A549 (cell line): ENCODE results near the gene APLN. TPM values are rescaled to one million over a fixed set of nuclear protein-coding genes. Genes with fewer than 3 reads are reported as not detected.

ENCODE experiments used
- ATAC-seq, 2 experiments: fragments of 200-7000 bp in 1 of 2; fragments of >200 bp in 1 of 2; cut with Nextera tagmentation in 1 of 2; cut with Tn5 transposase in 1 of 2; 3 replicates each; pipeline versions ENCODE4 v1.8.0 to v1.9.1; 2018 to 2020; ENCODE audit warnings: mild to moderate bottlenecking in 1 of 2, moderate library complexity in 1 of 2
- CTCF ChIA-PET: fragments of 300-600 bp; sonication (Branson Sonifier 250); formaldehyde crosslinking; extraction: SDS; loops from one replicate; lab custom pipeline; 2021; ENCODE audit warnings: antibody characterized with exemption, inconsistent platforms; lab: Yijun Ruan, JAX
- POLR2A ChIA-PET: fragments of 350-600 bp; formaldehyde crosslinking; extraction: SDS; loops from one replicate; lab custom pipeline; 2021; ENCODE audit warnings: antibody characterized with exemption, inconsistent platforms; lab: Yijun Ruan, JAX
- DNase-seq, 2 experiments: peaks; one replicate each; pipeline versions ENCODE4 v3.0.0 to v3.0.0-alpha.2; 2011 to 2016; ENCODE audit warnings: low read depth in 1 of 2, low spot score in 1 of 2
- FAIRE-seq: peaks from 2 replicates; lab custom pipeline; 2011; peaks lifted over from hg19 to GRCh38; lab: Jason Lieb, UNC
- H3K27ac ChIP-seq, 2 experiments: fragments of >200 bp; sonication (Bioruptor Twin); formaldehyde crosslinking; 3 replicates each; pipeline ENCODE4 v1.5.1; 2016 to 2017
- H3K4me1 ChIP-seq: fragments of >200 bp; sonication (Bioruptor Twin); formaldehyde crosslinking; 3 replicates; pipeline ENCODE4 v1.6.1; 2016
- H3K4me2 ChIP-seq: fragments of >200 bp; sonication (Bioruptor Twin); formaldehyde crosslinking; 3 replicates; pipeline ENCODE4 v1.6.1; 2016
- H3K4me3 ChIP-seq: fragments of >200 bp; sonication (Bioruptor Twin); formaldehyde crosslinking; 3 replicates; pipeline ENCODE4 v1.5.1; 2016
- H3K9me3 ChIP-seq: fragments of >200 bp; sonication (Bioruptor Twin); formaldehyde crosslinking; 3 replicates; pipeline ENCODE4 v1.6.1; 2016
- CBX8 ChIP-seq: fragments of 200-600 bp; sonication (generic); IDR thresholded peaks from 2 replicates; pipeline ENCODE4 v1.6.1; 2016
- CTCF ChIP-seq: fragments of >200 bp; sonication (Bioruptor Twin); formaldehyde crosslinking; IDR thresholded peaks from 3 replicates; pipeline ENCODE4 v1.5.1; 2016
- FOSB ChIP-seq: fragments of 250-450 bp; sonication (Bioruptor Pico); IDR thresholded peaks from 2 replicates; pipeline ENCODE4 v1.5.0; 2020; ENCODE audit warnings: mild to moderate bottlenecking, moderate library complexity
- FOSL2 ChIP-seq, 2 experiments: fragments of 450-650 bp in 1 of 2; fragments of >200 bp in 1 of 2; sonication (Bioruptor Twin) in 1 of 2; formaldehyde crosslinking; IDR thresholded peaks; 2 replicates each; pipeline versions ENCODE4 v1.5.0 to v1.6.1; 2016 to 2020; ENCODE audit warnings: mild to moderate bottlenecking in 1 of 2, moderate library complexity in 1 of 2
- GATA3 ChIP-seq: IDR thresholded peaks from 2 replicates; pipeline ENCODE4 v1.6.1; 2012; ENCODE audit warnings: borderline replicate concordance
- HEYL ChIP-seq: fragments of 250-450 bp; sonication (Bioruptor Pico); IDR thresholded peaks from 2 replicates; pipeline ENCODE4 v1.8.0; 2021; ENCODE audit warnings: mild to moderate bottlenecking, moderate library complexity
- HOXB5 ChIP-seq: fragments of 250-450 bp; sonication (Bioruptor Pico); IDR thresholded peaks from 2 replicates; pipeline ENCODE4 v1.5.0; 2020; ENCODE audit warnings: mild to moderate bottlenecking, moderate library complexity
- KDM5A ChIP-seq: fragments of 200-600 bp; sonication (generic); IDR thresholded peaks from 2 replicates; pipeline ENCODE4 v1.6.1; 2016; ENCODE audit warnings: antibody characterized with exemption, mild to moderate bottlenecking
- MAZ ChIP-seq: fragments of 150-350 bp; IDR thresholded peaks from 2 replicates; pipeline ENCODE4 v1.6.1; 2014; ENCODE audit warnings: antibody characterized with exemption, low read depth, low read length, borderline replicate concordance
- NFE2L2 ChIP-seq: fragments of 150-350 bp; conservative IDR thresholded peaks from 2 replicates; pipeline ENCODE4 v1.6.1; 2014; ENCODE audit warnings: low read length
- NPAS2 ChIP-seq: fragments of 250-450 bp; sonication (Bioruptor Pico); IDR thresholded peaks from 2 replicates; pipeline ENCODE4 v1.8.0; 2022; ENCODE audit warnings: mild to moderate bottlenecking, moderate library complexity, borderline replicate concordance
- NR3C1 ChIP-seq: fragments of >200 bp; sonication (Bioruptor Twin); formaldehyde crosslinking; IDR thresholded peaks from 3 replicates; pipeline ENCODE4 v1.6.1; 2017
- PHF8 ChIP-seq: fragments of 200-600 bp; sonication (generic); IDR thresholded peaks from 2 replicates; pipeline ENCODE4 v1.6.1; 2016; ENCODE audit warnings: low read depth, mild to moderate bottlenecking, antibody characterized with exemption, moderate library complexity, borderline replicate concordance
- RARB ChIP-seq: fragments of 250-450 bp; sonication (Bioruptor Pico); IDR thresholded peaks from 2 replicates; pipeline ENCODE4 v1.8.0; 2021; ENCODE audit warnings: mild to moderate bottlenecking, moderate library complexity
- REST ChIP-seq: fragments of 200-600 bp; sonication (generic); IDR thresholded peaks from 2 replicates; pipeline ENCODE4 v1.6.1; 2016; ENCODE audit warnings: antibody characterized with exemption, mild to moderate bottlenecking, moderate library complexity
- RNF2 ChIP-seq: fragments of 200-600 bp; sonication (generic); IDR thresholded peaks from 2 replicates; pipeline ENCODE4 v1.6.1; 2016; ENCODE audit warnings: low read depth, mild to moderate bottlenecking, antibody characterized with exemption, moderate library complexity, borderline replicate concordance
- SMC3 ChIP-seq: fragments of >200 bp; sonication (Bioruptor Twin); formaldehyde crosslinking; IDR thresholded peaks from 3 replicates; pipeline ENCODE4 v1.6.1; 2018; ENCODE audit warnings: inconsistent platforms
- USF2 ChIP-seq: fragments of 450-650 bp; IDR thresholded peaks from 2 replicates; pipeline ENCODE4 v1.6.1; 2014; ENCODE audit warnings: antibody characterized with exemption
- ZNF302 ChIP-seq: fragments of 250-450 bp; sonication (Bioruptor Pico); IDR thresholded peaks from 2 replicates; pipeline ENCODE4 v1.9.0; 2021; ENCODE audit warnings: inconsistent platforms, mild to moderate bottlenecking, moderate library complexity
- ZSCAN20 ChIP-seq: fragments of 250-450 bp; sonication (Bioruptor Pico); IDR thresholded peaks from 2 replicates; pipeline ENCODE4 v1.8.0; 2022; ENCODE audit warnings: mild to moderate bottlenecking, moderate library complexity
- WGBS: methylation state at CpG from one replicate; pipeline ENCODE4 v1.1.6; 2017; ENCODE audit errors: missing lambda C conversion rate; 5-methylcytosine and 5-hydroxymethylcytosine counted together
- polyA plus RNA-seq, 4 experiments: library from polyadenylated mRNA; depleted of rRNA in 3 of 4; stranded (reverse); fragments of >200 nt; fragmentation: RNase III in 1 of 4; extraction: RNeasy Plus Mini Kit Qiagen cat#74134 plus additional on column Dnase treatment in 1 of 4; gene quantifications; 2 replicates in 3 of 4; 3 replicates in 1 of 4; pipeline ENCODE4 v1.2.3, GENCODE V29; 2011 to 2017
- TF ChIP-seq, protein P1 (sequence below): fragments of 250-450 bp; sonication (Bioruptor Pico); IDR thresholded peaks from 2 replicates; pipeline ENCODE4 v1.5.0; 2021; ENCODE audit warnings: mild to moderate bottlenecking, moderate library complexity, borderline replicate concordance

The APLN gene
- polyA plus RNA-seq, 2 of the 4 experiments (the other 2 are of a cell fraction) = 0.18 to 0.74 TPM

DNA sequence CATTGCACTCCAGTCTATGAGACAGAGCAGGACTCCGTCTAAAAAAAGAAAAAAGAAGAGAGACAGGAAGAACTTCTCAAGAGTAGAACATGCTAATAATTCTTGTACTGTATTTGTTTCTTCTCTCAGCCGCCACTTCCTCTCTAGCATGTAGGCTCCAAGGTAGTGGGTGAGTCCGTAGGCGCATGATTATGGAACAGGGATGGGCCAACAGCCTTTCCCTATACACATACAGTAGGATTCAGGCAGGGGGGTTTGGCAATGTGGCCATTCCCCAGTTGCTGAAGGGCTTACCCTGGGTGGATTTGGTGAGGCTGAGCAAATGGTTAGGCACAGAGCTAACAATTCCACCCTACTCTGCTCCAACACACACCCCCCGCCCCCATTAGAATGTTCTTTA lies 35.0 kb upstream of the APLN start:
- FAIRE-seq = no peak
- POLR2A ChIA-PET = interaction anchor here (0.7 kb wide), 1 partner anchor 496 kb away, joined by 6 read pairs; no protein-coding TSS in a partner anchor
- CTCF ChIA-PET = interaction anchor here (1.0 to 2.9 kb wide), 2 partner anchors 11 to 37 kb away, joined by 5 to 8 read pairs; no protein-coding TSS in a partner anchor

DNA sequence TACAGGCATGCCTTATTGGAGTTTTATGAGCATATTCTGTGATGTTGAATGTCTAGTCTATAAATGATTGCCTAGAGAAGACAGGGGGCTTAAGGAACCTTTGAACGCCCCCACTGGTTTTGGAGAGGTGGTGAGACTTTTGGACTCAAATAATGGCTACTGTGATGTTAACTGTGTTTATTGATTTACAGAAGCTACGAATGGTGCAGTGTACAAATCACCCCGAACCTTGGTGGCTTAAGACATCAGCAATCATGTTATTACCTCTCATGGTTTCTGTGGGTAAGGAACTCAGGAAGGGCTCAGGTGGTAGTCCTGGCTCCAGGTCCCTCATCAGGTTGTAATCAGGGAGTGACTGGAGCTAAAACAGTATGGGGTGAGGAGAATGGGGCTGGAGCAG lies 33.3 kb upstream of the APLN start:
- CTCF ChIA-PET = interaction anchor here (0.5 to 2.9 kb wide), 2 partner anchors 9 to 283 kb away, joined by 3 to 8 read pairs; no protein-coding TSS in a partner anchor
- no peak for FAIRE-seq

More for the DNA sequence above, 35.0 kb upstream of the APLN start:
- DNase-seq (no peak), ATAC-seq (no peak)
- WGBS = 89% methylated on average over 5 of the region's 5 CpGs
- H3K4me3 ChIP-seq = no peak overlapping the region
- H3K27ac ChIP-seq = no peak overlapping the region
- H3K4me2 ChIP-seq = no peak overlapping the region
- no peaks in the 10 kb centered on the region for H3K4me1 ChIP-seq
- H3K9me3 ChIP-seq = no peaks in the 10 kb centered on the region
- TF ChIP-seq PHF8 (no peak), ZSCAN20 (no peak), CBX8 (no peak), GATA3 (no peak)

GRCh38 chrX:129686422-129686948 lies 31.7 kb upstream of the APLN start:
- H3K4me2 ChIP-seq = no peak overlapping the region
- TF ChIP-seq MAZ = no peak
- TF ChIP-seq NFE2L2 = no peak
- H3K4me1 ChIP-seq = no peaks in the 10 kb centered on the region
- WGBS = 87% methylated on average over 2 of the region's 2 CpGs
- DNase-seq = no peak
- POLR2A ChIA-PET = no interaction called here
- no peak for FAIRE-seq
- H3K9me3 ChIP-seq = no peaks in the 10 kb centered on the region
- CTCF ChIA-PET = interaction anchor here (1.7 kb wide), 1 partner anchor 50 kb away, joined by 4 read pairs; no protein-coding TSS in a partner anchor
- no peak for ATAC-seq
- no peak overlapping the region for H3K27ac ChIP-seq
- H3K4me3 ChIP-seq = no peak overlapping the region

More for the DNA sequence above, 33.3 kb upstream of the APLN start:
- no peak overlapping the region for H3K4me3 ChIP-seq
- H3K4me1 ChIP-seq = no peaks in the 10 kb centered on the region
- H3K4me2 ChIP-seq = no peak overlapping the region
- DNase-seq (no peak), ATAC-seq (no peak)
- TF ChIP-seq HOXB5 (CRISPR knock-in tag) = no peak
- TF ChIP-seq RARB (CRISPR knock-in tag) = no peak
- 67% methylated on average over 3 of the region's 3 CpGs for WGBS
- no peaks in the 10 kb centered on the region for H3K9me3 ChIP-seq
- POLR2A ChIA-PET = no interaction called here
- no peak overlapping the region for H3K27ac ChIP-seq

DNA sequence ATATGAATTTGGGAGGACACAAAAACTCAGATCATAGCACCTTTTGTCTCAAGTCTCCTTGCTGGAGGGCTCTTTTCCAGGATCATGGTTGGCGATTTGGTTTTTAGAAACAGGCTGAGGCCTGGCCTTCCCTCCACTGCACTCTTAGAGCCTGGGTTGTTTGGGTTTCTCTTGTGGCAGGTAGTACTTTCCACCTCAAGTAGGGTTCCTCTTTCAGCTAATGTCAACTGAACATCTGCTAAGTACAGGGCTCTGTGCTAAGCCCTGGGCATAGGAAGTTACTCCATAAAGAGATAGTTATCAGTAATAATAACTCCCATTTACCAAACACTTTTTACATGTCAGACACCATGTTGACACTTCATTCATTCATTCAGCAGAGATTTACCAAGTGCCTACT lies 28.2 kb upstream of the APLN start:
- ChIA-PET CTCF (interaction anchor here (0.9 to 1.7 kb wide), 3 partner anchors 12 to 140 kb away, joined by 3 to 6 read pairs (median 3); no protein-coding TSS in a partner anchor), POLR2A (no interaction called here)
- H3K9me3 ChIP-seq = no peaks in the 10 kb centered on the region
- peaks cover 6% of the 10 kb centered on the region; the same call in 1 of the 3 replicates for H3K4me1 ChIP-seq
- 100% methylated on average over 1 of the region's 1 CpG for WGBS
- no peak for TF ChIP-seq CTCF
- TF ChIP-seq ZNF302 (CRISPR knock-in tag) = no peak
- TF ChIP-seq USF2 = no peak
- no peak for TF ChIP-seq REST
- no peak for TF ChIP-seq NR3C1
- TF ChIP-seq KDM5A = no peak
- TF ChIP-seq, protein P1, sequence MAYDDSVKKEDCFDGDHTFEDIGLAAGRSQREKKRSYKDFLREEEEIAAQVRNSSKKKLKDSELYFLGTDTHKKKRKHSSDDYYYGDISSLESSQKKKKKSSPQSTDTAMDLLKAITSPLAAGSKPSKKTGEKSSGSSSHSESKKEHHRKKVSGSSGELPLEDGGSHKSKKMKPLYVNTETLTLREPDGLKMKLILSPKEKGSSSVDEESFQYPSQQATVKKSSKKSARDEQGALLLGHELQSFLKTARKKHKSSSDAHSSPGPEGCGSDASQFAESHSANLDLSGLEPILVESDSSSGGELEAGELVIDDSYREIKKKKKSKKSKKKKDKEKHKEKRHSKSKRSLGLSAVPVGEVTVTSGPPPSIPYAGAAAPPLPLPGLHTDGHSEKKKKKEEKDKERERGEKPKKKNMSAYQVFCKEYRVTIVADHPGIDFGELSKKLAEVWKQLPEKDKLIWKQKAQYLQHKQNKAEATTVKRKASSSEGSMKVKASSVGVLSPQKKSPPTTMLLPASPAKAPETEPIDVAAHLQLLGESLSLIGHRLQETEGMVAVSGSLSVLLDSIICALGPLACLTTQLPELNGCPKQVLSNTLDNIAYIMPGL = no peak
- TF ChIP-seq RNF2 = no peak
- TF ChIP-seq FOSL2 (IDR thresholded peaks at IDR 0.05) = no peak
- TF ChIP-seq FOSL2 (CRISPR knock-in tag; IDR thresholded peaks at IDR 0.05) = no peak
- no peak for TF ChIP-seq FOSB
- no peak for TF ChIP-seq HEYL
- no peak for TF ChIP-seq SMC3
- no peak for TF ChIP-seq RARB (CRISPR knock-in tag)
- TF ChIP-seq NPAS2 (CRISPR knock-in tag) = no peak
- DNase-seq = no peak
- no peak for ATAC-seq
- no peak overlapping the region for H3K4me3 ChIP-seq
- no peak for FAIRE-seq
- no peak overlapping the region for H3K4me2 ChIP-seq
- no peak overlapping the region for H3K27ac ChIP-seq
